GM23338 (cell line): ENCODE data around the gene PPA1. TPM values are rescaled to one million over a fixed set of nuclear protein-coding genes. Genes with fewer than 3 reads are reported as not detected.

Experiments
- ATAC-seq: fragments of 200-7000 bp; cut with Tn5 transposase; 3 replicates; pipeline ENCODE4 v1.9.1; 2020
- DNase-seq: peaks from one replicate; pipeline ENCODE4 v3.0.0-alpha.2; 2015; ENCODE audit warnings: low spot score
- H2AFZ ChIP-seq: fragments of 200-600 bp; sonication (generic); 2 replicates; pipeline ENCODE4 v1.8.0; 2016; ENCODE audit warnings: antibody characterized with exemption, mild to moderate bottlenecking, moderate library complexity
- H3F3A ChIP-seq: fragments of 200-600 bp; sonication (generic); replicated peaks from 2 replicates; pipeline ENCODE4 v1.8.0; 2017; ENCODE audit warnings: antibody characterized with exemption, mixed run types, low read depth
- H3K27ac ChIP-seq: fragments of 200-600 bp; sonication (generic); 2 replicates; pipeline ENCODE4 v1.6.1; 2016; ENCODE audit warnings: low read depth
- H3K27me3 ChIP-seq: fragments of 200-600 bp; sonication (generic); 2 replicates; pipeline ENCODE4 v1.8.0; 2016; ENCODE audit warnings: mild to moderate bottlenecking, mixed run types, moderate library complexity; ENCODE audit not compliant: insufficient read depth
- H3K36me3 ChIP-seq: fragments of 200-600 bp; sonication (generic); 2 replicates; pipeline ENCODE4 v1.8.0; 2016; ENCODE audit warnings: mild to moderate bottlenecking; ENCODE audit not compliant: insufficient read depth
- H3K4me1 ChIP-seq: fragments of 200-600 bp; sonication (generic); 2 replicates; pipeline ENCODE4 v1.8.0; 2016; ENCODE audit warnings: mild to moderate bottlenecking, moderate library complexity; ENCODE audit not compliant: insufficient read depth
- H3K4me2 ChIP-seq: fragments of 200-600 bp; sonication (generic); 2 replicates; pipeline ENCODE4 v1.7.1; 2017; ENCODE audit warnings: mixed run types
- H3K4me3 ChIP-seq: fragments of 200-600 bp; sonication (generic); 2 replicates; pipeline ENCODE4 v1.6.1; 2016; ENCODE audit warnings: mixed run types
- H3K79me2 ChIP-seq: fragments of 200-600 bp; sonication (generic); replicated peaks from 2 replicates; pipeline ENCODE4 v1.8.0; 2017; ENCODE audit warnings: mild to moderate bottlenecking; ENCODE audit not compliant: insufficient read depth
- H3K9me2 ChIP-seq: fragments of 200-600 bp; sonication (generic); 2 replicates; pipeline ENCODE4 v1.8.0; 2017; ENCODE audit not compliant: insufficient read depth
- H4K20me1 ChIP-seq: fragments of 200-600 bp; sonication (generic); replicated peaks from 2 replicates; pipeline ENCODE4 v1.8.0; 2017; ENCODE audit warnings: mild to moderate bottlenecking; ENCODE audit not compliant: insufficient read depth
- H3K27ac Mint-ChIP-seq: 2 replicates; pipeline ENCODE4 v1.8.0; 2020; ENCODE audit warnings: inconsistent platforms, mild to moderate bottlenecking, moderate library complexity, mixed read lengths
- H3K27me3 Mint-ChIP-seq: 3 replicates; pipeline ENCODE4 v1.8.0; 2022; ENCODE audit warnings: low read depth, mild to moderate bottlenecking, moderate library complexity, mixed read lengths, inconsistent platforms; ENCODE audit not compliant: insufficient read depth, poor library complexity
- H3K36me3 Mint-ChIP-seq: 3 replicates; pipeline ENCODE4 v1.8.0; 2021; ENCODE audit warnings: low read depth, mild to moderate bottlenecking, inconsistent platforms, moderate library complexity, mixed read lengths
- H3K4me1 Mint-ChIP-seq: 3 replicates; pipeline ENCODE4 v1.8.0; 2020; ENCODE audit warnings: mild to moderate bottlenecking, inconsistent platforms, mixed read lengths
- H3K4me3 Mint-ChIP-seq: 3 replicates; pipeline ENCODE4 v1.8.0; 2021; ENCODE audit warnings: moderate library complexity, mild to moderate bottlenecking, inconsistent platforms, mixed read lengths
- H3K9me3 Mint-ChIP-seq: 3 replicates; pipeline ENCODE4 v1.8.0; 2020; ENCODE audit warnings: moderate library complexity, mild to moderate bottlenecking, inconsistent platforms, mixed read lengths
- CREB1 ChIP-seq: fragments of 250-450 bp; sonication (Bioruptor Pico); IDR thresholded peaks from 2 replicates; pipeline ENCODE4 v1.5.0; 2020; ENCODE audit warnings: low read depth, mild to moderate bottlenecking, moderate library complexity
- CTCF ChIP-seq, 2 experiments: fragments of 200-600 bp in 1 of 2; sonication (generic) in 1 of 2; conservative IDR thresholded peaks; 2 replicates each; pipeline versions ENCODE4 v1.5.1 to v1.6.1; 2016 to 2017; ENCODE audit warnings: antibody characterized with exemption in 2 of 2, low read depth in 2 of 2, mild to moderate bottlenecking in 2 of 2, moderate library complexity in 1 of 2
- ETS1 ChIP-seq: IDR thresholded peaks from 2 replicates; pipeline ENCODE4 v1.6.1; 2016; ENCODE audit warnings: antibody characterized with exemption
- EZH2 ChIP-seq: fragments of 200-600 bp; sonication (generic); IDR thresholded peaks from one replicate; pipeline ENCODE4 v1.8.0; 2017; ENCODE audit warnings: antibody characterized with exemption, mild to moderate bottlenecking, low read depth; ENCODE audit not compliant: unreplicated experiment
- EZH2phosphoT487 ChIP-seq: fragments of 200-600 bp; sonication (generic); IDR thresholded peaks from one replicate; pipeline ENCODE4 v1.8.1; 2018; ENCODE audit warnings: antibody characterized with exemption; ENCODE audit not compliant: unreplicated experiment
- JUNB ChIP-seq: IDR thresholded peaks from one replicate; pipeline ENCODE4 v1.6.1; 2016; ENCODE audit warnings: antibody characterized with exemption; ENCODE audit not compliant: unreplicated experiment
- NANOG ChIP-seq: IDR thresholded peaks from 2 replicates; pipeline ENCODE4 v1.6.1; 2016; ENCODE audit warnings: antibody characterized with exemption, borderline replicate concordance
- POLR2AphosphoS5 ChIP-seq: IDR thresholded peaks from 2 replicates; pipeline ENCODE4 v1.6.1; 2016; ENCODE audit warnings: antibody characterized with exemption, low read depth
- REST ChIP-seq: IDR thresholded peaks from one replicate; pipeline ENCODE4 v1.6.1; 2018; ENCODE audit warnings: antibody characterized with exemption; ENCODE audit not compliant: unreplicated experiment
- STAT1 ChIP-seq: IDR thresholded peaks from one replicate; pipeline ENCODE4 v1.6.1; 2016; ENCODE audit warnings: antibody characterized with exemption; ENCODE audit not compliant: unreplicated experiment
- ZNF114 ChIP-seq: fragments of 250-450 bp; sonication (Bioruptor Pico); IDR thresholded peaks from 2 replicates; pipeline ENCODE4 v1.5.0; 2020; ENCODE audit warnings: mild to moderate bottlenecking, moderate library complexity
- ZNF331 ChIP-seq: fragments of 250-450 bp; sonication (Bioruptor Pico); IDR thresholded peaks from 2 replicates; pipeline ENCODE4 v1.5.0; 2020; ENCODE audit warnings: low read depth, mild to moderate bottlenecking, moderate library complexity
- ZNF462 ChIP-seq: fragments of 250-450 bp; sonication (Bioruptor Pico); IDR thresholded peaks from 2 replicates; pipeline ENCODE4 v1.5.0; 2020; ENCODE audit warnings: mild to moderate bottlenecking, moderate library complexity
- polyA plus RNA-seq: library from polyadenylated mRNA; unstranded; fragments of >200 nt; fragmentation: Nextera tagmentation; extraction: Ambion mirVana; gene quantifications from 2 replicates; pipeline ENCODE4 v1.2.1, GENCODE V29; 2016
- total RNA-seq: library from RNA; depleted of rRNA; stranded (reverse); fragments of >200 nt; shearing (Covaris generic); gene quantifications from 2 replicates; pipeline ENCODE4 v1.2.3, GENCODE V29; 2014

PPA1 gene
- total and polyA plus RNA-seq, 2 experiments from 2014 or later = 135 to 228 TPM

GRCh38 chr10:70277396-70278030, 44.3 kb upstream of the PPA1 start:
- Histone ChIP-seq H3K9me2 (0 out of 2 replicates have a peak, but pooled peaks cover 5% of the 10 kb centered on the region), H3K27ac (no peak overlapping the region), H3K79me2 (no peaks in the 10 kb centered on the region), H2AFZ (no peak overlapping the region), H3K4me1 (peaks cover 8% of the 10 kb centered on the region; the same call in 1 of the 2 replicates), H3K27me3 (peaks cover 14% of the 10 kb centered on the region), H3K4me3 (no peak overlapping the region), H4K20me1 (no peaks in the 10 kb centered on the region), H3K4me2 (no peak overlapping the region), H3K36me3 (no peaks in the 10 kb centered on the region), H3F3A (no peaks in the 10 kb centered on the region)
- peaks cover 11% of the 10 kb centered on the region; the same call in 2 of the 3 replicates for H3K4me1 Mint-ChIP-seq
- no peaks in the 10 kb centered on the region for H3K9me3 Mint-ChIP-seq
- no peaks in the 10 kb centered on the region for H3K36me3 Mint-ChIP-seq
- H3K27me3 Mint-ChIP-seq = peaks cover 3% of the 10 kb centered on the region
- ATAC-seq (no peak), DNase-seq (no peak)
- TF ChIP-seq ZNF114 (CRISPR knock-in tag) (no peak), POLR2AphosphoS5 (no peak), STAT1 (no peak), EZH2 (no peak), CTCF (conservative IDR thresholded peaks at IDR 0.05; ENCODE audit: low read depth in 2 of 2) (no peak), ZNF331 (CRISPR knock-in tag) (no peak), REST (no peak), NANOG (no peak), EZH2phosphoT487 (no peak), ETS1 (no peak), CREB1 (CRISPR knock-in tag) (no peak), JUNB (no peak), ZNF462 (CRISPR knock-in tag) (no peak)
- H3K4me3 Mint-ChIP-seq = no peak overlapping the region
- H3K27ac Mint-ChIP-seq = no peak overlapping the region
